CD4-positive, alpha-beta T cell treated with Interferon alpha-2 for 1 hour (primary cell): ENCODE data around the gene SSPN.
"Not testable (repeated sequence)": the region's sequence is repeated elsewhere in the genome, so short reads cannot be mapped to it uniquely, and the experiment has no call there.

Source experiments
- DNase-seq, 2 donors: peaks; one replicate each; pipeline ENCODE4 v3.0.0-alpha.2; 2020 to 2022

The SSPN gene

DNA sequence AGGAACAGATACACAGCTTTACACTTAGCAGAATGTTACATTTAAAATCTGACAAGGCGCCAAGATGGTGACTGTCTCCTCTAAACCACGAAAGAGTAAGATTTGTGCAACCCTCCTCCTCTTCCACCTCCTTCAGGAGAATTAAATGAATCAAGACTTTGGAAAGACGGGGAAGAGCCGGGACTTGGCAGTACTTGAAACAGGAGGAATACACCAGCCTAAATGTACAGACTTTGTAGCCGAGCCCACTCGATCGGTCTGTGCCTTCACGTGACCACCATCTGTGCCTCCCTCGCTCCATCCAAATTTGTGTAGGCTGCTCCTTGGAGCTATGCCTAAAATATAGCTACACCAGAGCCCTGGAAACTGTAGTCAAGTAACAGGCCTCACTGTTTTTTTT lies 38.3 kb downstream of the SSPN start:
- no peak for DNase-seq

DNA sequence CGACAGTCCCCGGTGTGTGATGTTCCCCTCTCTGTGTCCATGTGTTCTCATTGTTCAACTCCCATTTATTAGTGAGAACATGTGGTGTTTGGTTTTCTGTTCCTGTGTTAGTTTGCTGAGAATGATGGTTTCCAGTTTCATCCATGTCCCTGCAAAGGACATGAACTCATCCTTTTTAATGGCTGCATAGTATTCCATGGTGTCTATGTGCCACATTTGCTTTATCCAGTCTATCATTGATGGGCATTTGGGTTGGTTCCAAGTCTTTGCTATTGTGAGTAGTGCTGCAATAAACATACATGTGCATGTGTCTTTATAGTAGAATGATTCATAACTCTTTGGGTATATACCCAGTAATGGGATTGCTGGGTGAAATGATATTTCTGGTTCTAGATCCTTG lies 40.1 kb downstream of the SSPN start:
- DNase-seq, result not testable (repeated sequence)

DNA sequence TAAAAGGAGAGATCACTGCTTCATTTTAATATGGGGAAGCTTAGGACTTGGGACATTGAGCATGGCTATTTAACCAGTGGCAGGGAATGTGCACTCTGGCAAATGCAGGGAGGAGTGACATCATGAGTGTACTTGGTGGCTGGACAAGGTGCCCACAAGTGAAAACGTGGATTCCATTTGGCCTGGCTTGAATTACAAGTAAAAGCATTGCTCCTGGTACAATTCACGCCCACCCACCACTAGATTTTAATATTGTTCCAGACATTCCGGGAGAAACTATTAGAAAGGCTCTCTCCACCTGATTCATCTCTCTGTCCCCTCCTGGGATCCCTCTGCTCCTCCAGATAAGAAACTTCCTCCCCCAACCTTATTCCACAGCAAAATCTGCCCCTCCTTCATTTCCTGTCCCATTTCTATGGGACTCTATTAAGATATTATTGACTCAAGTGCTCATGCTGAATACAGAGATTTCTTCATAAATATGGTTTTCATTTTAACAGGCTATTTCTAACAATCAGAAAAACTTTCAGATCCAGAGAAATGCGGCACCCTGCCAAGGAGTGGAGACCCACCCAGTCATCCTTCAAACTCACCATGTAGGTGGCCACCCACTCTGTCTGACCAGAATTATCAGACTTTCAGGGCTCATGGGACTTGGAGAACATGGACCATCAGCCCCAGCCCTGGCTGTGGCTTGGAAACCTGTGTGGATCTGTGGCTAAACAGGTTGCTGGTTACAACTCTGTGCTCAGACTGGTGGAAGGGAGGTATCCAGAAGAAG lies 43.2 kb downstream of the SSPN start:
- no peak for DNase-seq

DNA sequence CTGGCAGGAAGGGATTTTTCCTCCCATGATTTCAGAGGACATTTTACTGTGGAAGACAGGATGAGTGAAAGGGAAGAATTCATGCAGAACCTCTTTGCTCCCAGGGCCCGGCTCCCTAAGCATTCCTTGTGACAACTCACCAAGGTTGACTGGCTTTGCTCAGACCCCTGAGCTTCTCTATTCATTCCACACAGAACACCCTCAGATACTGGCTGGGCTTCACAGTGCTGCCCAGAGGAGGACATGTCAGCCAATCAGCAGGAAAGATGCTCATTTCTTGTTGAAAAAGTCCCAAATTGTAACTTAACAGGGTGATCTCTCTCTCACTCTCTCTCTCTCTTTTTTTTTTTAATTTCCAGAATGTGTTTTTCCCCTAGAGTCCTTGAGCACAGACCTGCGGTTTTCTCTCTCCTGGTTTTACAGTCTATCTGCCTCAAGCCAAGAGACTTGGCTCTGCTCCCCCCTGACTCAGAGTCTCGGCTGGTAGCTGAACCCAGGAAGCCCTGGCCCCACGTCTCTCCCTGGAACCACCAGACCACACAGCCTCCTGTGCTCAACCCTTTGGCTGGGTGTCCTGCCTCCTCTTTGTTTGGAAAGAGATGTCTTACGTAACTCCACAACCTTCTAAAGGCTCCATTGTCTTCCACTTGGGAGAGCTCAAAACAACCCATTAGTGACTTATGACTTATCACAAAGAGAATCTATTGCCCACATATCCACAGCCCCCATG lies 43.9 kb downstream of the SSPN start:
- no peak for DNase-seq

DNA sequence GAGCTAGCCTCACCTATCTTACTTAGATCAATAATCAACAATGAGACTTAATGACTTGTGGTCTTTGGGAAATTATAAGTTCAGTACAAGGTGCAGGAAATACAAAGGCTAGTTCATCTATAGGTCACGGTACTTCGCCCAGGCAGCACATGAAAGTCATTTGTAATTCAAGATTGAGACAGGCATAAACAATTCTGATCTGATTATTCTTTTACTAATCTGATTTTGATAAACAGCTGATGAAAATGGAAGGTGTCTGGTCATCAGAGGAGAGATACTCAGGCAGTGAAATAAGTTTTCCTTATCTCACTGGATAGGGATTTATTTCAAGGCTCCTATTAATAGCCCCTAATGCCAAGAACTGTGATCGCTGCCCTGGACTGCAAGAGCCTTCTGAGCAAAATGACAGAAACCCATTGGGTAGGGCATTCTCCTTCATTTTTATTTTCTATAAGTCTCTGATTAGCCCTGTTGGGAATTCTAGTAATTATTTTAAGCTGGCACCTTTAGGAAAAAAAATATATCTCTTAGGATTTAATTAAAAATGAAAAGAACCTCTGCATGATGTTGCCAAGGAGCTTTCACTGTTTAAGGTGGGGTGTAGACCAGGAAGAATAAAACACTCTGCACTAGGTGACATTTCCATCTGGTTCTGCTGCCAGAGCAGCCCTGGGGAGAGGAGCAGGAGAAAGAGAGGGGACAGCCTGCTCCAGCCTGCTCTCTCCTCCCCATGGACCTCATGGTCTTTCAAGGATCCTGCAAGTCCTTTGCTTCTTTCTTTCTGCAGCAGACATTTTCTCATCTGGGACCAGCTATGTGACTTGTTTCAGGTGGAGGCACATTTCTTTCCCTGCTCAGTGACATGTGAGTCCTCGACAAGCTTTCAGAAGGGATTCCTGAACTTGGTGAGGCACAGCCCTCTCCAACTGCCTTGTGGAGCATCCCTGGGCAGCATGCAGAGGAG lies 44.8 kb downstream of the SSPN start:
- no peak for DNase-seq

DNA sequence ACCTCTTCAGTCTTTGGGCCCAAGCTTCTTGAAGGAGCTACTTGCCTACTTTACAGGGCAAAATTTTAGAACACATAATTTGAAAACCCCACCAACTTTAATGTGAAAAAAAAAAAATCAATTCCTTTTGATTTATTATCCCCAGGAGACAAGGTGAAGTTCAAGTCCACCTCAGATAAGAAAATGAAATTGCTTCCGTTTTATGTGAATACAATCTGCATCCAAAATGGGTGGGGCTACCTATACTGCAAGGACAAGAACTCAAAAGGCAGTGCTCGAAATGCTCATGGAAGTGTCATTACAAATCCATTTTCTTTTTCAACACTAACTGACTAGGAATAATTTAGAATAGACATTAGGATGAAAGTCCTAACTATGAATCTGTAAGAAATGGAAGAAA lies 45.7 kb downstream of the SSPN start:
- DNase-seq, result no peak

DNA sequence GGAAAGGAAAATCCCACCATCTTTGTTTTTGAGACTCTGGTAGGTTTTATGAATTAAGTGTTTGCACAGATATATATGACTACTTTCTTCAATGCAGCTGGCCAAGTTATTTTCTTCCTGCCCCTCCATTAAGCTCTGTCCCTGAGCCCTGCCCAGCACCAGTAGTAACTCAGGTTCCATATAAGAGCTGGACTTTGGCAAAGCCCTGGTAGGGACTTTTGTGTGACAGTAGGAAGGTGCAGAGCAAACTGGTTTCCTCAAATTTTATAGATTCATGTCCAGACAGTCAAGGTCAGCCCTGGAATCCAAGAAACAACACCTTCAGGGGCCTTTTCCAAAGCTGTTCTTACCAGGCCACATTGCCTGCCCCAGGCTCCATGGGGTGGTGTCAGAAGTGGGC lies 47.3 kb downstream of the SSPN start:
- no peak for DNase-seq

DNA sequence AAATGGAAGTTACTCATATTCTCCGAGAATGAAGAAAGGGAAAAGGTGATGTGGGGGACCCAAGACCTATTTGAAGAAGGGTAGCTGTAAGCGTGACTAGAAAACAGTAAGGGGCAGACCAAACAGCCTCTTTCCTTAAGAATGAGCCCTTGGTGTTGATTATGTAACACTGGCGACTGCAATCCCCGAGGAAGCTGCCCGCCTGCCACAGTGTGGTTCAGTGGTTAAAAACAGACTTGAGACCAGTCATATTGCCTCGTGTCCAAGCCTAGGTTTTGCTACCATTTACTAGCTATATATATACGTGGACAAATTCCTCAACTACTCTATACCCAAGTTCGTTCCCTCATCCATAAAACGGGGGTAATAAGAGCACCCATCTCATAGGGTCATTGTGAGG lies 49.1 kb downstream of the SSPN start:
- no peak for DNase-seq

DNA sequence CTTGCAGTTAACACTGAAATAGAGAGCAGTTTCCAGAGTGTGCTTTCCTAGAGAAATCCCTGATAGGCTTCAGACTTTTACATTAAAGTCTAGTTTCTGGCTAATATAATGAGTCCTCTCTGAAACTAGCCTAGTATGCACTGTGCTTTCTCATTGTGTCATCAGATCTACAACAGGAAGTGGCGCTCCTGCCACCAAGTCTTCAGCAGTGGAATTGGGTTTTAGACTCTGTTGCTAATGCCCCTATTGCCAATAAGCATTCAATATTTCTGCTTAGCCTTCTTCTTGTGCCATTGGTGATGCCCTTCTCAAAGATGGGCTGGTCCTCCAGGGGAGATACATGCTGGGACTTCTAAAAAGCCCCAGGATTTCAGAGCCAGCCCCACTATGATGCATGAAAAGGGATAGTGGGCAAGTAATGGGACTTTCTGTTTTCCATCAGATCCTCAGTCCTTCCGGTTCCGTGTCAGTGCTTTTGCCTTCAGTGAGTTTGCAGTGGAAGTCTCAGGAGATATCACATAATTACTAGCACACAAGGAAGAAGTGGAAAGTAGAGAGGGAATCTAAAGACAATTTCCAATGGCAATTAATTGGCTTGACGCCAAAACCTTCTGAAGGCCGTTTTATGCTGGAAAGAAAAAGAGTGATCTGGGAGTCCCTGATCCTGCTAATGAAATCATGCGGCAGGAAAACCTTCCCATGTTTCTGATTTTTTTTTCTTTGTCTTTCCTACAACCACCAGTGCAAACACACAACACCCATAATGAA lies 50.0 kb downstream of the SSPN start:
- no peak for DNase-seq

DNA sequence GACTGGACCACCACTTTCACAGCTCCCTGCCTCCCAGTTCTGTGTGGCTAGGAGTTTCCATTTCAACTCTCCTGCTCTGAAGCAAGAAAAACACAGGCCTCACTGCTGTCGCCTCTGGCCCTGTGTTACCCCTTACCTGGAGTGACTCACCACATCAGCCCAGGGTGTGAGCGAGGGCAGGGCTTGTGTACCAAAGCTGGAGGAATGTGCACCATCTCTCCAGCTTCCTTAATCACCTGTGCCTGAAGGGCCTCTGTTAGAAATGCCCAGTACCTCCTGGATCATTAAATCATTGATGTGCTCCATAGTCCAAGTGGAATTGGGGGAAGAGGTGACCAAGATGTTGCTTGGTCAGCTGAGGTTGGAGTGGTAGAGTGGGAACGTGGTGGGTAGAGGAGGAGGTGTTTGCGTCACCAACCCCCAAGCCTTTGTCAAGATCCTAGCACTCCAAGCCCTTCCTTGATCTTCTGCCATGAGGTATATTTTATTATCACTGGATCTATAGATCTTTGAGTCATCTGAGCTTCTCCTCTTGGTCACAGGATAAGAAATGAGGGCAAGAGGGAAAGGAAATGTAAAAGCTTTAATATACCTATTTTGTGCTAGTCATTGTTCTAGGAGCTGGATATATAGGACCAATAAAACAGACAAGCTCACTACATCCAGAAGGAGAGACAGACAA lies 51.3 kb downstream of the SSPN start:
- DNase-seq, result no peak

DNA sequence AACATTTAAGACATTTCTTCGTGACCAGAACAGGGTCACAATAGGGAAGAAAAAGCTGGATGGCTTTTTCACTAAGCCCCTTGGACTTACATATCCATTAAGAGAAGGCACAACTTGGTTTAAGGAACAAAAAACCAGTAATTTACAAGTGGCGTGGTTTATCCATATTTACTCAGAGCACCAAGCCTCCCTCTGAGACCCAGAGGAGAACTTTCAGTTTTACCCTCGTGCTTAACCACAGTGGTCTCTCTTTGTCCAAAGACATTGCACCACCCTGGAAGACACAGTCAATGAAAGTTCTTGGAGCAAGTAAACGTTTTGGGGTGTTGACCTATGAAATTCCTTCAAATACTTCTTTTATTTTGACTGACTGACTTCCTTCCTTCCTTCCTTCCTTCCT lies 52.5 kb downstream of the SSPN start:
- no peak for DNase-seq

DNA sequence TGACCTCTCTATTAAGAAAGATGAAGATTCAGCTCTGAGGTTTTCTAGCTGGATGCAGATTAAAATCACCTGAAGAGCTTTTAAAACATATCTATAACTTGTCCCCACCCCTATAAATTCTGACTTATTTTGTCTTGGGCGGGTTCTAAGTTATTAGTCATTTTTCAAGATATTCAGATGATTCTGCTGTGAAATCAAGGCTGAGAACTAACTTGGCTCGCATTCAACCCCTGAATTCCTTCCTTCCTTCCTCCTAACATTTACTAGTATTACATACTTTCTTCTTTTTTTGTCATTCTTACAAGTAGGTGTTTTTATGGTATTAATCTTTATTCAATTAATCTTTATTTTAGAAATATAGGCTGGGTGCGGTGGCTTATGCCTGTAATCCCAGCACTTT lies 55.4 kb downstream of the SSPN start:
- no peak for DNase-seq

DNA sequence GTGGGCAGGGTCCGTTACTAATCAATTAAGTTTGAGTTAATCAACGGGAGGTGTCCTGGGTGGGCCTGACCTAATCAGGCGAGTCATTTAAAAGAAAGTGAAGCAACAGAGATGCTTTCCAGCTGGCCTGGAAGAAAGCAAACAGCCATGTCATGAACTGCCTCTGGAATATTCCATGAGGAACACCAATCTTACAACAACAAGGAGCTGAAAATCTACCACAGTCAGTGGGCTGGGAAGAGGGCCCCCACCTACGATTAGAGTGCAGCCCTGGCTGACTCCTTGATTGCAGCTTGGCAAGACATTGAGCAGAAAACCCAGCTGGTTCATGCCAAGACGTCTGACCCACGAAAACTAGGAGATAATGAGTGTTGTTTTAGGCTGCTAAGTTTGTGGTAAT lies 56.2 kb downstream of the SSPN start:
- no peak for DNase-seq

DNA sequence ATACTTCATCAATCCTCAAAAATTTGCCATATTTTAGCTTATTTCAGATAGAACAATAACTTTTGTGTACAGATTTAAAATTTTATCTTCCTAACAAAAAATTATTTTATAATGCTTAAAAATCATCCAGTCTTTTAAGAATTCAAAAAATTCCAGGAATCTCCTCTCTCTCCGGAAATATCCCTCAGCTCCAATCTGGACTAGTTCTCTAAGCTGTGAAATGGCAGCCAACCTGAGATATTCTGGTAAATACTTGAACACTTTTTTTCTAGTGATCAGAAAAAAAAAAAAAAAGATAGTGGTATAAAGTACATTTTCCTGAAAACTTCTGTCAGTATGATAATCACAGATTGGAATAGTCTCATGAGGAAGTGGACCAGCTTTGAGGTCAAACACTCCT lies 57.6 kb downstream of the SSPN start:
- DNase-seq, result no peak

DNA sequence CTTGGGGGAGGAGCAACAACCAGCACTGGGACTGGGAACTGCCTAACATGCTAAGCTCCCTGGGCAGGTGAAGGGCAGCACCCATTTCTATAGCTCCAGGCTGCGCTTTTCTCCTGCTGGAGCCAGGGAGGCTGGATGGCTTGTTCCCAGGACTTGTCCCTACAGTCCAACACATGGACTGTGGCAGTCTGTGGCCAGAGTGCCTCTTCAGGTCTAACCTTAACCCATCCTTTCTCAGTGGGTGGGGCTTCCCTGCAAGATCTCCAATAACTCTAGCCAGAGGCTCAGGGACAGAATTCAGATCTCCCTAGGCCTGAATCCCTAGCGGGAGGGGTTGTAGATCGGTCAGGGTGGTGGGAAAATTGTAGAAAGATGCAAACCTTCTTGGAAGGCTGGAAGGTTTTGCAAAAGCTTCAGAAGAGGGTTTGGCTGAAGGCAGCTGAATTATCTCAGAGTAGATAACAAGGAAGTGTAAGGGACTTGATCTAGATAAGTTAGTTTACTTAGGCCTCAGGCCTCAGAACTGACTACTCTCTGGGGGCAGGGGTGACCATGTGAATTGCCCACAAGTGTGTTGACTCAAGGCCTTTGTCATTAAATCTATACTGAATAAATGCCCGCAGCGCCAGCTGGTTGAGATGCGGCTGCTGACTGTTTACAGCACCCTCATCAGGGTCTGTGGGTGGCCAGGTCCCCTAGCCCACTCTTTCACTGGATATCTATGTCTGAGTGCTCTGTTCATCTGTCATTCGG lies 60.7 kb downstream of the SSPN start:
- DNase-seq, result no peak

DNA sequence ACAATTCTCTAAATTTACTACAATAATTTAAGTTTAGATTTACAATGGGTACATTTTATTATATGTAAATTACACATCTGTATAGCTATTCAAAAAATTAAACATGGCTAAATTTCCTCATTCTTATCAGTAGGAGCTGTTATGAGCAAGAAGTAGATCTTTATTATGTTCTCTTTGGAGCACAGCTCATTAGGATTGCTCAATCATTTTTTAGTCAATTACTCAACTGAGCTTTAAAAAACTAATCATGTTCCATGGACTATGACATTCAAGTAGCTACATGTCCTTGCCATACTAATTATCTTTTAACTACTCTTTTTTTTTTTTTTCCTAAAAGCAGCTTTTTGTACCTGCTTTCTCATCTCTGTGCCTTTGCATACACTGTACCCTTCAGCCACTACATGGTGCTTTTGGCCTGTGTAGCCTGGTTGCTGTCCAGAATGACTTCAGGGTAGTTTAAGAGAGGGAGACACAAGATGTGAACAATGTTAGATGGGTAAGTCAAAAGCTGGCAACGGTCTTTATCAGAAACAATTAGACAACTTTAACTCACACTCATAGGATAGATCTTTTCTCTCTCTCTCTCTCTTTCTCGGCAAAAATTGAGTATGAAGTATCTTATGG lies 69.0 kb downstream of the SSPN start:
- DNase-seq, result no peak

DNA sequence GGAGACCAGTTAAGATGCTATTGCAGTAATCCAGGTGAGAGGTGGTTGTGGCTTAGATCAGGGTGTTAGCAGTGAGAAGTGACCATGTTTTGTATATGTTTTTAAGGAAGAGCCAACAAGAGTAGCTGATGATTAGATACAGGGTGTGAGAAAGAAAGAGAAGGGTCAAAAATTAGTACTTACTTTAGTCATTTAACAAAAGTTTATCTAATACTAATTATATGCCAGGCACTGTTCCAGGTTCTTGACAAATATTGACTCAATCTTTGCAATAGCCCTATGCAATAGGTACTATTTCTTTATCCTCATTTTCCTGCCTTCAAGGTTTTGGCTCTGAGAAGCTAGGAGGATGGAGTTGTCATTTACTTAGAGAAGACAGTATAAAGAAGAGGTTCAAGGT lies 70.2 kb downstream of the SSPN start:
- no peak for DNase-seq

DNA sequence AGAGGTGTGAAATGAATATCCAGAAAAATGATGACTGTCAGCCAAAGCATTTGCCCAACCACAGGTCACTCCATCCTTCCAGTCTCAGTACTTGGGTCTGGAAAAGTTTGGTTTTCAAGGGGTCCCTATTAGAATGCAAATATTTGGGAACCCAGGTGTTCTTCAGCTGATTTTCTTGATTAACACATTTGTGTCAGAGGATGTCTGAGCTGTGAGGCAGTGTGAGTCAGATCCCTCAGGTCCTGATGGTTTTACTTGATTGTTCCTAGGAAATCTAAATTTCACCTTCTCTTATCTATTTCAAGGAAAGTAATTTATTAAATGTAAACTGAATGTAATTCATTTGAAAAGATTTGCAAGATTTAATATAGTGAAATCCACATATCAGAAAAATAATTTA lies 71.5 kb downstream of the SSPN start:
- no peak for DNase-seq

DNA sequence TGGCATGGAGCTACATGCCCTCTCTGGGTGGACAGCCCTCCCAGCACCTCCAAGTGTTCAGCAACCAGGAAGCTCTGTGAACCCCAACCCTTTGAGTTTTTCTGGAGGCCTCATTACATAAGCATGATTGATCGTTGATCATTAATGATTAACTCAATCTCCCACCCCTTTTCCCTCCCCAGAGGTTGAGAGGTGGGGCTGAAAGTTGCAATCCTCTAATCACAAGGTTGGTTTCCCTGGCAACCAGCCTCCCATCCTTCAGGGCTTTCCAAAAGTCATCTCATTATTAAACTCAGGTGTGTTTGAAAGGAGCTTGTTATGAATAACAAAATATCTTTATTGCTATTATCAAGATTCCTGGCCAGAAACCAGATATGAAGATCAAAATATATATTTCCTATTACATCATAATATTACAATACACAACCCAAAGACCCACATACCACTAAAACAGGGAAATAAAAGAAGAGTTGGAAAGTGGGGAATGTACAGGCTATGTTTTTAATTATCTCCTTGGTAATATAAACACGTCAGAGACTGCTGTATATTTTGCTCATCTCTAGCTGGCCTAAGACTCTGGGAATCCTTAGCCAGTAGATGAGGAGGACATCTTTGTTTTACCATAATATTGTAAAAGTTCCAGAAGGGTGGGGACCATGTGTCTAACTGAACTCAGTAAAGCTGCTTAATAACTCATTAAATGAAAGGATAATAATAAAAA lies 73.6 kb downstream of the SSPN start:
- DNase-seq, result no peak
